Ammon's horn (tissue), 1 donor: ENCODE results near the gene PRKG1.
"Not testable (repeated sequence)": the region's sequence is repeated elsewhere in the genome, so short reads cannot be mapped to it uniquely, and the experiment has no call there.

ENCODE experiments used
- DNase-seq: peaks from one replicate; pipeline ENCODE4 v3.0.0-alpha.2; 2016; ENCODE audit warnings: low spot score

Gene PRKG1

GRCh38 chr10:51270936-51271530 is 196.7 kb downstream of the PRKG1 start:
- no peak for DNase-seq

DNA sequence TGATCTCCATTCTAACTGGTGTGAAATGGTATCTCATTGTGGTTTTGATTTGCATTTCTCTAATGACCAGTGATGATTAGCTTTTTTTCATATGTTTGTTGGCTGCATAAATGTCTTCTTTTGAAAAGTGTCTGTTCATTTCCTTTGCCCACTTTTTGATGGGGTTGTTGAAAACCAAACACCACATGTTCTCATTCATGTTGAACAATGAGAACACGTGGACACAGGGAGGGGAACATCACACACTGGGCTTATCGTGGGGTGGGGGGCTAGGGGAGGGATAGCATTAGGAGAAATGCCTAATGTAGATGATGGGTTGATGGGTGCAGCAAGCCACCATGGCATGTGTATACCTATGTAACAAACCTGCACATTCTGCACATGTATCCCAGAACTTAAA is 197.8 kb downstream of the PRKG1 start:
- DNase-seq = not testable (repeated sequence)

- no peak for DNase-seq
Observed at GRCh38 chr10:51272555-51272954, 198.3 kb downstream of the PRKG1 start.

DNA sequence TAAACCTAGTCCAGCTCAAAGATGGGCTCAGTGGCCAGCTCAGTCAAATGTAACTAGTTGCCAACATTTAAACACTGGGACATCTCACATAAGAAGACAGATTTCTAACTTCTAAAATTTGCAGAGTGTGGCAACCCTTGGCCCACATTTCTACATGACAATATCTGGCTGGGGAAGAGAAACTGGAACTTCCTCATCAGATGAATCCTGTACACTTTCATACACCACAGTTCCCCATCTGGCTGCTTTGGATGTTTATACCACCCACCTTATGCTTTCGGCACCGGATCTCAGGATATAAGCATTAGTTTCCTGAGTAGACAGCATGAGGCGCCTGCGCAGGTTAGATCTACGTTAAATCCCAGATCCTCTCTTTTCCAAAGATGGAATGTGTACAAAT is 199.3 kb downstream of the PRKG1 start:
- DNase-seq = peak; percentile 50

- not testable (repeated sequence) for DNase-seq
Observed at GRCh38 chr10:51276097-51276496, 201.8 kb downstream of the PRKG1 start.

- DNase-seq = not testable (repeated sequence)
Observed at GRCh38 chr10:51281387-51281786, 207.1 kb downstream of the PRKG1 start.

GRCh38 chr10:51285601-51286000 is 211.3 kb downstream of the PRKG1 start:
- DNase-seq = no peak

- DNase-seq = no peak
Observed at GRCh38 chr10:51288511-51288910, 214.2 kb downstream of the PRKG1 start.

- no peak for DNase-seq
Observed at GRCh38 chr10:51289519-51289918, 215.2 kb downstream of the PRKG1 start.

DNA sequence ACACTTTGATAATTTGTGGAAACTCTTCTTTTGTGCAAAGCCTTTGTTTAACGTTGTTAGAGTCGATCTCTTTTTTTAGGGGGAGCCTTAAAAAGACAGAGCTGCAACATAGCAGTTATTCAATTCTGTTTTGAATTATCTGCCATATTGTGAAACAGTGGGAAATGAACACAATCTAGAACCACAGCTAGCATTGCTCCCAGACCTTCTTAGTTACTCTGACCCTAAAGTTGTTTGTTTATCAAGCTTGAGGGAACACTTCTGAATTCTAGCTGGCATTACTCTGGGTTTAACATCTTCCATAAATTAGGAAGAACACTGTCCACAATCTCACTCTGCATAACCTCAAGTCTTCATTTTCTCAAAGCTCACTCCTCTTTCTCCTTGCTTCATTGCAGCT is 217.7 kb downstream of the PRKG1 start:
- no peak for DNase-seq

DNA sequence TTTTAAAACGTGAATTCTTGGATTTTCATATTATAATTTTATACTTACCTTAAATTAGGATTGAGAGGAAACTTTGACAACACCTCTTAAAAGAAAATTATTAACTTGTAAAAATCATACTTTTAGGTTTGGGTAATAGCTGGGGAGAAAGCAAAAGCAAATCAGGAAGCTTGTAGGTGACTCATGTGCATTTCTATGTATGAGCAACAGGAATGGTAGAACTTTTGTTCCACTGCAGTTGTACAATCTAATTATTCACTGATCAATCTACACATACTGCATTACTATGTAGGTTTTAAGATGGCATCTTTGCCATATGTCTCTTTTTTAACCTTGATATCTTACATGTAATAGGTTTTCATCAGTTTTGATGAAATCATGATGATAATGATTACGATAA is 223.2 kb downstream of the PRKG1 start:
- no peak for DNase-seq

- DNase-seq = no peak
Observed at GRCh38 chr10:51300617-51301304, 226.5 kb downstream of the PRKG1 start.

GRCh38 chr10:51301644-51302043 is 227.4 kb downstream of the PRKG1 start:
- no peak for DNase-seq

DNA sequence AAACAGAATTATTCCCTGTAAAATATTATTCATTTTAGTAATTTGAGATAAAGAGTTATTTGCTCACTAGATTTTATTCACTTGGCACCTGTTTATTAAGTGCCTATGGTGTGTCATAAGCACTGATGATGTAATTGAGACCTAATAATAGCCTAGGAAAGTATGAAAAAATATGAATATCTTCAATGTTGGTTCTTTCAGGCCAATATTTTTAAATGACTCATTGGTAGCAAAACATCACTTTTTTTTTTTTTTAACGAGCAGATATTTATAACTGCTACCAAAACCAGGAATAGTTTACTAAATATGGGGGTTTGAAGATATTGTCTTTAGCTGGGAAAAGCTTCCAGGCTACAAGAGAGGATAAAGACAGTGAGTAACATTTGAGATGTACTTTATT is 228.0 kb downstream of the PRKG1 start:
- DNase-seq = no peak

- DNase-seq = no peak
Observed at GRCh38 chr10:51308116-51308515, 233.8 kb downstream of the PRKG1 start.

DNA sequence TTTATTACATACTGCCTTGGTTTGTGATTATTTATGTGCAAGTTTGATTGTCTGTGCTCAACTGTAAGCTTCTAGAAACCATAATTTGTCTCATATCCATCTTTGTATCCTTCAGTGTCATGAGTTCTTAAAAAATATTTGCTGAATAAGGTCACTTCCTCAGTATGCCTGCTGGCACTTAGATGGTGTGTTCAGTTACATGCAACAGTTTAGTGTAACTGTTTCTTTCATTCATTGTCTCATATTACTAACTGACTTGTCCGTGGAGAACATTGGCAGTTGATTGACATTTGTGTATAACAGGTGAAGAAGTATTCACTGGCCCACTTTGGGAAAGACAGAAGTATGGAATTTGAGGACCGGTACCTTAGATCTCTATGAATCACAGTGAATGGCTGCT is 236.9 kb downstream of the PRKG1 start:
- DNase-seq = no peak

GRCh38 chr10:51312817-51313216 is 238.5 kb downstream of the PRKG1 start:
- no peak for DNase-seq

GRCh38 chr10:51313251-51313650 is 239.0 kb downstream of the PRKG1 start:
- no peak for DNase-seq

DNA sequence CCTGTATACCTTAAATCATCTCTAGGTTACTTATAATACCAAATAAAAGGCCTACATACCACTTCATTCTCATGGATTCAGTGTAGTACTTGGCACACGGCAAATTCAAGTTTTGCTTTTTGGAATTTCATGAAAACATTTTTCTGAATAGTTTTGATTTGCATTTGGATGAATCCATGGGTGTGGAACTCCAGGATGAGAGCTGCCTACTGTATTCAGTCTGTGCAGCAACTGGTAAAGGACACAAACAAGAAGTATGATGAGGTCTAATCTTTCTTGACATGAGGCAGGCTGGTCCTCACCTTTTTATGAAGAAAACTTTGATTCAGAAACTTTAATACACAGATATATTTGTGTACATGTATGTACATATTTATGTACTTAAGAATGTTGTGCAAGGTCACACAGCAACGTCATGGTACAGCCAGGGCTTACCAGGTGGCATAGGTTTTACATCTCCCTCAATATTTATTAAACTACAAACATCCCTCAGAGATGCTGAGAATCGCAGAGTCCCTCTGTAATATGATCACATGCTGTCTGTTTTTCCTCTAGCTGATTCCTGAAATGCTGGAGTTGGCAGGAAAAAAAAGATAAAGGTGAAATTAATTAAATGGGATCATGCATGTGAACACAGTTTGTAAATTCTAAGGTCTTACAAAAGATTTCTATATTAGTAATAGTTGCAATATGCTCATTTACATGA is 239.6 kb downstream of the PRKG1 start:
- DNase-seq = no peak

DNA sequence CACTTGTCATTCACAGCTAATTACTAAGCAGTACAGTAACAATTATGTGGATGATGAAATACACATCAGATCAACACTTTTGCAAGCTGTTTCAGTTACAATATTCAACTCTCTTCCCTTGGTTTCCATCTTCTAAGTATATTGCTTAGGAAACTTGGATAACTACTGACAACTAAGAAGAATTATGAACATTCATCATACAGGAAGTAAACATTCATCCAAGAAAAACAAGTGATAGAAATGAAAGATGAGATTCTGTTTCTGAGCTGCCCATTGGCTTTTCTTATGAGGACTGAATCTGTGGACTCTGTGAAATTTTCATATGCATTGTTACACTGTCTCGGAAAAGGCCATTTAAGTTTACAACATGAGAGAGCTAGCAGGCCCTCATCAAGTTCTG is 240.2 kb downstream of the PRKG1 start:
- no peak for DNase-seq

GRCh38 chr10:51318399-51319172 is 244.3 kb downstream of the PRKG1 start:
- DNase-seq = no peak

DNA sequence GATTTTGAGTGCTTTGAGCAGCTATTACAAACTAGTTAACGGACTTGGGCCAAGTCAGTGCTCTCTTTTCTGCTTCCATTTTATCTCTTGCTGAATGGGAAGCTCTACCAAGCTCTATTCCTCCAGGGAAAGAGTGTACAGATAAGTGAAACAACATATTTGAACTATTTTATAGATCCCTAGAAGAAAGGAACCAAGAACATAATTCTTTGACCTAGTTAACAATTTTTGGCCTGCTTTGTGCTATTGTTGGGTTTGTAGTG is 244.8 kb downstream of the PRKG1 start:
- no peak for DNase-seq

GRCh38 chr10:51321300-51321699 is 247.0 kb downstream of the PRKG1 start:
- DNase-seq = no peak
